ENCODE measurements around the gene LRRFIP1.

Gene LRRFIP1

DNA sequence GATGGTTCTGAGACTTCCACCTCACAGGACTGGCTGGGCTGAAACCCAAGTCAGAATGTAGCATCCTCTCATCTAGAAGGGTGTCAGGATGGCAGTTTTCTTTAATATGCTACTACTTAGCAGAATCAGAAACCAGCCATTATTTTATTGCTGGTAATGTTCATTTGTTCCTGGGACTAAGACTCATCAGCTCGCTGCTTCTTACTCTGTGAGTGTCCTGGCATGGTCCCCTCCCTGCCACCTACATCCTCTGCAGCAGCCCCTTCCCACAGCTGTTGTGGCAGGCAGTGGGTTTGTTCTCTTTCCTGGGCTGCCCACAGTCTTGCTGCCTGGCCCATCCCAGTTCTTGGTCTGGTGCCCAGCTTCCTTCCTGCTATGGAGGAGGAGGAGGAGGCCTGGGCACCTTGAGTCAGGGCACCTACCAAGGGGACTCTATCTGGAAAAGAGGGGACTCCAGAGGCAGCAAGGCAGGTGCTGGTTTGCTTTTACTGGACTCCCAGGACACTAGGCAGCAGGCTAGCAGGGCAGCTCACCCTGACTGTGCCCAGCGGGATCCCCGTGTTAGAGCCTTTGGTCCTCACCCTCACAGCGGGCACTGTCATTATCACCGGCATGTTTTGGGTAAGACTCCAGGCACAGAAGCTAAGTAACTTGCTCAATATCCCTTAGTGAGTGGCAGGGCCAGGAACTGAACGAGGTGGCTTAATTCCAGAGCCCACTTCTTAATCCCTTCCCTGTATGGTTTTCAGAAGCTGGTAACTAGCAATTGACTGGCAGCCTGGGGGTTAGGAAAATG lies 62.1 kb downstream of the LRRFIP1 start:
- DNase-seq (ENCODE audit: low spot score) = no peak

DNA sequence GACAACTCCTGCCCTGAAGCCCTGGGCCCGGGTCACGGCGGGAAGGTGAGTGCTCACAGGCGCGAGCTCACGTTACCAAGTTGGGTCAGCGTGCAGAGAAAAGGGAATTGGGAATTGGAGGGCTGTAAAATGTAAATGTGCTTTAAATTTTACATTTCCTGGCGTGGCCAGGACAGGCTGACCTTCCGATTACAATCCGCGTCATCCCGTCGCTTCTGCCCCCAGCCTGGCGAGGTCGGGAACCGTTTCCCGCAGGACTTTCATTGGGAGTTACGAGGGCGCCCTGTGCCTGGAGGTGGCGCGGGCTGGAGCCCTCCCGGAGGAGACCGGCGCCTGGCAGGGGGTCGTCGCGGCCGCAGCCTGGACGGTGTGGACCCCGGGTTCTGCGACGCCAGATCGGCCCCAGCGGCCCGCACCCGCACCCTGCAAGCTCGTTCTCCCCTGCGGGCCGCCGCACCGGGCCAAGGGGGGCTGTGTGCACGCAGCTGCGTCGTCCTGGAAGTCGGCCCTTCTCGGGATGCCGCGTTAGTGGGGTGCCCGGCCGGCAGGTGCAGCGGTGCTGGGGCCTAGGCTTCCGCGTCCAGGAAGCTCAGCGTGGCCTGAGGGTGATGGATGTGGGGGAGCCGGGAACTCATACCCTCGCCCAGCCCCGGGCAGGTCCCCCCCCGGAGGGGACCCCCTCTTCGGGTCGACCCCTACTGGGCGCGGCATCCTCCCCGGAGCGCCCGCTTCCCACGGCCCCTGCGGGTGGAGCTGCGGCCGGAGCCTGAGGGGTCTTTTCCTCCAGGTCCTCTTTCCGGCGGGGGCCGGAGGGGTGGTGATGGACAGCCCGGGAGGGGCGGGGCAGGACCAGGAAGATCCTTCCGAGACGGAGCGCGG lies 63.9 kb downstream of the LRRFIP1 start:
- DNase-seq (ENCODE audit: low spot score) = no peak

DNA sequence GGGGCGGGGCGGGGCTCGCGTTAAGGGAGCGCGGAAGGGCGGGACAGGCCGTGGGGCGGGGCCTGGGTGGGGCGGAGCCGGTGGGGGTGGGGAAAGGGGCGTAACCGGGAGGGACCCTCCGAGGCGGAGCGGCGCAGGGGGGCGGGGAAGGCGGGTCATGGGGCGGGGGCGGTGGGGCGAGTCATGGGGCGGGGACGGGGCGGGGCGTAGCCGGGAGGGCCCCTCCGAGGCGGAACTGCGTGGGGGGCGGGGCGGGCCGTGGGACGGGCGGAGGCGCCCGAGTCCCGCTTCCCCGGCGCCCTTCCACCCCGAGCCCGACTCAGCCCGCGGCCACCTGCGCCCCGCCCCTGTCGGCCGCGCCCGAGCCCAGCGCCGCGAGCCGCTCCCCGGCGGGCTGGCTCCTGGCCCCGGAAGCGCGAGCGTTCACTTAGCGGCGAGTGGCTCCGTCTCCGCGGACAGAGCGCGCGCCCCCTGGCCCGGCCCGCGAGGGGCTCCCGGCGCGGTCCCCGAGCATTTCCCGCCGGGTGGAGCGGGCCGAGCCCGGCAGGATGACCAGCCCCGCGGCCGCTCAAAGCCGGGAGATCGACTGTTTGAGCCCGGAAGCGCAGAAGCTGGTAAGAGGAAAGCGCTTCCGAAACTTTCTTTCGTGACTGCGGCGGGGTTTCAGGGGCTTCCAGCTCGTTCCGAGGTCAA lies 64.7 kb downstream of the LRRFIP1 start:
- peak; percentile 91 for DNase-seq (ENCODE audit: low spot score)

DNA sequence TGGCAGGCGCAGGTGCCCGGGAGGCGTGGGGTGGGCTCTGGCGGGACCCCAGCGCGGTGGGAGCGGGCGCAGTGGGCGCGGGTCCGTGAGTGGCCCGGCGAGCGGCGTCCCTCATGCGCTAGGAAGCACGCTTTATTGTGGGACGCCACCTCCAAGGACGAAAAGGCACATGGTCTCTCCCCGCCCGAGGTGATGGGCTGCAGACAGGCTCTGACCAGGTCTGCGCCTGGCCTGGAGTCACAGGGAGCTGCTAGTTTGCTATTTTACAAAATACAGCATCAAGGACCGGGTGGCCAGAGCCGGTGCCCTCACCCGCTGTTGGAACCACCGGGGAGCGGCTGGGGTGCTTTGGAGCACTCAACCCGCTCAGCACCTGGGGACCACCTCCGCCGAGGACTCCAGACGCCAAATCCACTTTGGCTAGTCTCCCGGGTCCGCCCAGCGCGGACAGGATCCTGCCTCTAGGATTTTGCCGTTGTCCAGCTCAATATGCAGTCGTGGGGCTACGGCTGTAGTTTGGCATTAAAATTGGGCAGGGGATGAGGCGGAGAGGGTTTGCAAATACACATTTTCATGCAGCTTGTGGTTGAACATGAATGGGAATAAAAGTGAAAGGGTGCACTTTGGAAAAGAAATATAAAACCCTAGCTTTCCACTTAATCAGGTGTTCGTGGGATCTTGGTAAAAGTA lies 65.4 kb downstream of the LRRFIP1 start:
- no peak for DNase-seq (ENCODE audit: low spot score)

DNA sequence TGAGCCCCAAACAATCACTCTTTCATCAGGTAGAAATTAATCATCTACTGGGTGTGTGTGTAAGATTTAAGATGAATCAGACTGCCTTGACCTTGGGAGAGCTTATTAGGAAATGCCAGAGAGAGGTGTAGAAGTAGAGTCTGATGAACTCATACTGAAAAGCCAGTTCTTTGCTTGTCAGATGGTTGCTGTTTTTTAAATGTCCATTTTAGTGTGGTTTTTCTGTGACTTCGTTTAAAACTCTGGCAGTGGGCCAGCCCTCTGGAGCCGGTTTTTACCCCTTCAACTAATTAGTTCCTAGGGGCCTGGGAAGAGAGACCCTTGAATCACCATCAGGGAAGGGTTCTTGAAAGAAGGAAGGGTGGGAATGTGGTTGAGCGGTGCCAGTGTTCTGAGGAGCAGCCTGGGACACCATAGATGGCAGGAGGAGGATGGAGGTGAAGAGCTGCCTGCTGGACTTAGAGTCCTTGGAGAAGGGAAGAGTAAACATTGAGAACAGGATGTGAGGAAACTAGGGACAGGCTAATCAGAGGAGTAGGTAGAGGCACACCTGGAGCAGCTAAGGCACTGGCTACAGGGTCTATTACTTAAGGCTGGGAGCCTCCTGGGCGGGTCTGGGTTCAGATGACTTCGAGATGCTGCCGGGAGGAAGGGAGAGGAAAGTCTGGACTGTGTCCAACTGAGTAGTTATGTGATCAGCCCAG lies 66.1 kb downstream of the LRRFIP1 start:
- no peak for DNase-seq (ENCODE audit: low spot score)

DNA sequence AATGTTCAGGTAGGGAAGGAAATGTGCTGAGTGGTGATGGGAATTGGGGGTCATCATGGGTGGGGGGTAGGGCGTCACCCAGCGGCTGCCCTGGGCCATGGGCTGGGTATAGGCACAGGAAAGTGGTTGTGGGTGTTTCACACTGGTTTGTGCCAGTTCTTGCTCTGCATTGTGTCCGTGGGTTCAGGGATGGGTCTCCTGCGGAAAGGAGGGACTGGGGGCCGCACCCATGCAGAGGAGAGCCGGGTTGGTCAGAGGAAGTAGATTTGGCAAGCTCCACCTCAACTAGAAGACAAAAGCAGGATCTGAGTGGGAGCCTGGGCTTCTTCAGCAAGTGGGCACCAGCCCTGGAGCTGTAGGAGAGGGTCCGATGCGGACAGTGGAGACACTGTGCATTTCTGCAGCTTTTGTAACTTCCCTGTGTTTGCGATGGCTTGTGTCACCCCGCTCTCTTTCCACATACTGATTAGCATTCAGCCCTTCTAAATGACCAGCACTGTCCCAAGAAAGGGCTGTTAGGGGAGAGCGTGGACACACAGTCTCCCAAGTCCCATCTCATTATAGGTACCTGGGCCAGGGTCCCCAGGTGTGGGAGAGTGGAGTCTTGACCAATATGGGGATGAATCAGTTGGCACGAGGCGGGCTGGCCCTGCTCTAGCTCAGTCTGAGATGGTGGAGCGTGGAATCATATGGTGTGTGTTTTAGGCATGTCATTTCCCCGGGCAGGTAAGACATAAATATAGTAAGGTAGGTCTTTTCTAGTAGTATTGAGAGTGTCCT lies 67.2 kb downstream of the LRRFIP1 start:
- DNase-seq (ENCODE audit: low spot score) = no peak

DNA sequence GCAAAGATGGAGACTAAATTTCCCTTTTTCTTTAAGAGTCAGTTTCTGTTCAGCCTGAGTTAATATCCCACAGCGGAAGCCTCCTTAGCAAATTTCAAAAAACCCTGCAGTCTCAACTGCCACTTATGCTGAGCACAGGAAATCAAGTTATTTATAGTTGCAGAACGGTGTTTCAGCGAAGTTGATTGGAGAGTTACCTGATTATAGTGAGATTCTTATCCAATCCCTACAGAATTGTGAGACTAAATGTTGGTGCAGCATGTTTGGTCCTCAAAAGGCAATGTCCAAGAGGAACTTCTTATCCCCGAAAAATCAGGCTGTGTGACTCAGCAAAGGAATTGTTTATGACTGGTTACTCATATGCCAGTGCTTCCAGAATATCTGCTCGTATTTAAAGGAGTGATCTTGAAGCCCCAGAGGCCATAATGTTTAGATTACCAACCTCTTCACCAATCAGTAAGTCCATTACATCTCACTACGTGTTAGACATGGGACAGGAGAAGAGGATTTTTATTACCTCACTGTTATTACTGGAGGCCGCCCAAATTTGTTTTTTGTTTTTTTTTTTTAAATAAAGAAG lies 67.9 kb downstream of the LRRFIP1 start:
- DNase-seq (ENCODE audit: low spot score) = no peak

DNA sequence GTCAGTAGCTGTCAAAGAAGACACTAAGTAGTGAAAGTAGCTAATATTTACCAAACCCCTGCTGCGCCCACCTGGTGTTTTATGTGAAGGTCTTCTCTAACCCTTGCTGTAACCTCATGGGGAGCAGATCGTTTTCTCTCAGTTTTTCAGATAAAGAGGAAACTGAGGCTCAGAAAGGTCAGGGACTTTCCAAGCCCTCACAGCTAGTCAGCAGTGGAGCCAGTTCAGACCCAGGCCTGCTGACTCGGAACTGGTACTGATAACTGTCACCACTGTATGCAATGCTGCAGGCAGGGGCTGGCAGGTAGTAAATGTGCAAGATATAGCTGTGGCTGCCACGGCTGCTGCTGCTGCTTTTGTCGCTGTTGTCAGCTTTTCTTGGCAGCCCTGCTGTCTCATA lies 69.1 kb downstream of the LRRFIP1 start:
- DNase-seq (ENCODE audit: low spot score) = no peak

DNA sequence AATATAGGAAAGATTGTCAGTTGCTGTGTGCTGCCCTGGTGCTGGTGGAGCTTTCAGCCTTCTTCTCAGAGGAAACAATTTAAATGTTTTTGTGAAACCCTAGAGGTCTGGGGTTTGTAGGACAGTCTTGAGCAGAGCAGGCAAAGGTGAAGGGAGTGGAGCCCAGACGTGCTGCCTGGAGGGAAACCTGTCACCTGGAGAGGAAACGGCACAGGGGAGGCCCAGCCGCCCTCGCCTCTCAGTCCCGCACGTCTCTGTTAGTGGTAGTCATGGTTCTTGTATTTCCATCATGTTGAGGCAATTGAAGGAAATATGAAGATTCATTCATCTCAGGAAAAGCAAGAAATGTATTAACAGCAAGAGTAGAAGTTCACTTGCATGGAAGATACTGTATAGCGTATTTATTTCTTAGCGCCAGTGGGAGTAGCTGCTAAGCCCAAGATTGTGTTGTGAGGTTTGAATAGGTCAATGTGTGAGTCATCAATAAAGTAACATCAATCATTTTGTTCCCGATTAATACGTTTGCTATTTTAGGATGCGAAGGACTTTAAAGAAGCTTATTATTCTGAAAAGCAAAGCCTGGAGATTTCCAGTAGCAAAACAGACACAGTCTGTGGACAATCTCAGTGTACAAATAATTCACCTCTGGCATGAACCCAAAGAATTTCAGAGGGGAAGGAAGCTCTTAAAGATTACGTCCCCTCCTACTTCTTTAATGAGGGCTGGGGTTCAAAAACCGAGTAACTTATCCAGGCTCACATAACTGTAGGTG lies 70.4 kb downstream of the LRRFIP1 start:
- DNase-seq (ENCODE audit: low spot score) = no peak

DNA sequence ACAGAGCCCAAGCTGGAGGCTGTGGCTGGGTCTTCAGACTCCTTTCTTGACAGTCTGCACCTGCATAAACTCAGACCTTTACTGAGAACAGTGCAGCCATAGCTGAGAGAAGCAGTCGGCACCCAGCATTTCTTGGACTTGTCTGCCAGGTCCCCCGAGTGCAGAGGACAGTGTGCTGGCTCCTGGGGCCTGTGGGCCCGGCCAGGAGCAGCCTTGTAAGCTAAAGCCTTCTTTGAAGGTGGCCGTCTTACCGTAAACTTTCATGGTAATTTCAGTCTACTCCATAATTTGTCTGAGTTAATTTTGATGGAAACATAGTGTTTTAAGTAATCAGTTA lies 70.9 kb downstream of the LRRFIP1 start:
- DNase-seq (ENCODE audit: low spot score) = no peak

DNA sequence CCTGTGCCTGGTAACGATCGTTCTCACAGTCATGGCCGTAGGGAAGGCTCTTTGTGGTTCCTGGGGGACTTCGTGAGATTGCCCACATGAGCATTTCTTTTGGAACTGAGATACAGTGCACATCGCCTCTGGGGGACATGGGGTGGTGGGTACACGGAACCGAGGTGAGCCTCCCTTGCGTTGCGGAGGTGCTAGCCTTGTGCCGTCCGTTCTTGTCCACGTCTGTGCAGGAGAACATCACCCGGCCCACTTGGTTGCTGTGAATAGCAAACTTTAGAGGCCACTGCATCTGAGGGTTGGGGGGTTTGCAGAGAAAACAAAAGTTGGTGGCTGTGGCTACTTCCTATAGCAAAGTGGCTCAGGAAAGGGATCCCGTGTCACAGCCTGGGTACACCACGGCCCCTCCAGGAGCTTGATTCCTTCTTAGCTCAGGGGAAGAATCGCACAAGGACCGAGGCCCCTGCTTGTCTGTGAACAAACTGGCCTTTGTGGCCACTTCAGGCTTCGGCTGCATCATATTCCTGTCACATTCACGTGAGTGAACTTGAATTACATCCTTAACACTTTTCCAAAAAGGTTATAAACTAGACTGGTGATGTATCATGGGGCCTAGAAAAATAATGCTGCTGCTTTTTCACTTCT lies 72.6 kb downstream of the LRRFIP1 start:
- no peak for DNase-seq (ENCODE audit: low spot score)

DNA sequence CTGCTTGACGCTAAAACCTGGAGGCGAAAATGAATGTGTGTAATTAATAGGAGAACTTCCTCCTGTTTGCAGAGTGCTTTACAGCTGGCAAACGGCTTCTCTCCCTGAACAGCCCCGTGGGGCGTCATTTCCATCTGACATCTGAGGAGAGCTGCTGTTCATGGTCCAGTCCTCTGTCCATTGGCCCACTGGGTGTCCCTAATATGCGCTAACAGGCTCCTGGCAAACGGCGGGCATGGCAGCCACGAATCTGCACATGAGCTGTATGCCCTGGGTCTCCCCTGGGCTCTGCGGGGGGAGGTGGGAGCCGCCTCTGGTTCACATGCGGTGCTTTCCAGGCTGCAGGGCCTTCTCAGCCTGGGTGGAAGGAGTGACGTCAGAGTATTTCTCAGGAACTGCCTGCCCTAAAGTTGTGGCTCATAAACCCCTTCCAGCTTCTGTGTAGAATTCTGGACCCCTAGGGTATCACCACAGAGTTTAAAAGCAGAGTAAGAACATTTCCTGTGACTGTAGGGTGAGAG lies 73.2 kb downstream of the LRRFIP1 start:
- no peak for DNase-seq (ENCODE audit: low spot score)

DNA sequence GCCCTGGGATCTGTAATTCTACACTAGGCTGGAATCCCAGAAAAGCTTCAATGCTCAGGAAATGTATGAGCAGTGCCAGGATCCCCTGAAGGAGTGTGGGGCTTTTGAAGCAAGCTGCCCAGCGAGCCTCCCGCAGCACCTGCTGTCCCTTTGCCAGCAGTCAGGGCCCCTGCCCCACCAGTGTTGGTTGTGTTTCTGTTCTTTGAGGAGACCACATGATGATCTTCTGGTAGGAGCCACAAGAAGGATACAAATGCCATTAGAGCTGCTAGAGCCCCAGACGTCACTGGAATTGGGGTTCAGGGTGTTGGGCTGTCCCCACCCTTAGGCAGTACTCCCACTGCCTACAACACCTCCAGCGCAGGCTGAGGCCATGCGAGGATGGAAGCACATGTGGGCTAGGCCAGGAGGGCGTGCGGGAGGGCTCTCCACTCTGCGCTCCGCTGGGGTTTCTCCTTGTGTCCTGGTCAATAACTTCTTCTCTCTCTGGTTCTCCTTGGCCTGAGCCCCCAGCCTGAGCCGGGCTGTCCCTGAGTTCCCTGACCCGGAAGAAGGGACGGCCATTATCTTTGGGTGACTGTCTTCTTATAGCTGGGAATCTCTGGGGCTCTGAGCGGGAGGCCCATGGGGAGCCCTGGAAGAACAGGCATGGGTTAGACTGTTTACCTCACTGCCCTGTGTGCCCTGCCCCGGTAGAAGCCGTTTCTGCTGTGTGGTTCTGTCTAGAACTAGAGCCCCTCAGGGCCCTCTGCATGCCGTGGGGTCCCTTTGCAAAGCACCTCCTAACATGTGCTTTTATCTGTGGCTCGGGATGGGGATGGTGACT lies 73.9 kb downstream of the LRRFIP1 start:
- DNase-seq (ENCODE audit: low spot score) = no peak

DNA sequence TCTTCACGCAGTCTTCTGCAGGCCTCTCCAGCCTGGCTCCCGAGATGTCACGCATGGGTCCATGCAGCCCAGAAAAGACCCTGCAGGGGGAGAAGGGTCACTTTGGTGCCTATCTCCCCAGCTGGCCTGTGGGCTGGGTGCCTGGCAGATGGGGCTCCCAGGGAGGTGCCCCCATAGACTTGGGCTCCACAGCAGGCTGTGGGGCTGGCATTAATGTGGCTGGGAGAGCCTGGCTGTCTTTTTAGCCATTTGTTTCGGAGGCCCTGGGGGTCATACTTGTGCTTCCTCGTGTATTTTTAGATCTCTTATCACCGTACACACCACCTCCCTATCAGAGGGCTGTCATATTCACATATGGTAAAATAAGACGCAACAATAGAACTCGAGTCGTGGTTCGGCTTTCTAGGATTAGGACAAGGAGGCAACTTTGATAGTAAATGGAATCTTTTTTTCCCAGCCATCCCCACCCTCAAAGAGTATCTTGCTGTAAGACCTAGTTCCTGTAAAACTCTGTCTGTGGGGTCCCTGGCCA lies 74.5 kb downstream of the LRRFIP1 start:
- no peak for DNase-seq (ENCODE audit: low spot score)

DNA sequence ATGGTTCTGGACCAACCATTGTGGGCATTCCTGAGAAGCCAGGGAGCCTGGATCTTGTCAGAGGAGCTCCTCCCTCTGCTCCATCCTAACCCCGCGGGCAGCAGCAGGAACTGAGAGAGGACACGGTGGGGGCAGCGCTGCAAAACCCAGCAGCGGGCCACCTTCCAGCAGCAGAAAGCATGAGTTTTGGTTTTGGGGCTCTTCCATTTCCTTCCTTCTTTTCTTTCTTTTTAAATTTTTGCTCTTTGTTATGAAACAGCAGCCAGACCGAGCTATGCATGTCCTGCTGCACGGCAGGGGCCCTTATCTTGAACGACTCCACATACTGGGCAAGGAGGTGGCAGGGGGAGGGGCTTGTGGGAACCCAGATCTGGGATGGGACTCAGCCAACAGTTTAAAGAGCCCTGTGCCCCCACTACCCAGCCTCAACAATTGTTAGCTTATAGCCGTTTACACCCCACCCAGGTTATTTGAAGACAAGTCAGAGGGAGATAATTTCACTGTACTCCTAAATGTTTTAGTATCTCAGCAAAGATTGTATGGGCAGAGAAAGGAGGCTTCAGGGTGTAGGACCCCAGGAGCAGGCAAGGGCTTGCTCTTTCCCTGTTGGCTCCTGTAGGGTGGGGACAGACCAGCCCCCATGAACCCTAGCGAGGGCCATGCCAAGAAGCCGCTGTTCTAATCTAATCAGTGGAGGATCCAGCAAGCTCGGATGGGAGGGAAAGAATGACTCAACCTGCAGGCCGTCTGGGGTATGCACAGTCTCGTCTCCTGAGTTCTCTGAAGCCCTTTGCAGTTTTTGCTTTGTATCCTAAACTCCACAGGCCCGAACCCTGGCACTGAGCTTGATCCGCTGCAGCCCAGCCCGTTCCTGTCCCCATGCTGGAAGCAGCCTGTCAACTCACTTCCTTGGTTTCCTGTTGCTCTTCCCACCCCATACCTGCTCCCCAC lies 75.3 kb downstream of the LRRFIP1 start:
- DNase-seq (ENCODE audit: low spot score) = no peak

Measured in COLO829 (cell line).